ENCODE data around the gene NCR3LG1.

NCR3LG1 gene

GRCh38 chr11:17369684-17370243 lies 18.2 kb downstream of the NCR3LG1 start:
- no peak for DNase-seq (ENCODE audit: low spot score)

GRCh38 chr11:17371614-17372013 lies 20.0 kb downstream of the NCR3LG1 start:
- no peak for DNase-seq (ENCODE audit: low spot score)

- no peak for DNase-seq (ENCODE audit: low spot score)
These were observed 23.9 kb downstream of the NCR3LG1 start for GRCh38 chr11:17375547-17375946.

- no peak for DNase-seq (ENCODE audit: low spot score)
These were observed 24.9 kb downstream of the NCR3LG1 start for GRCh38 chr11:17376493-17376892.

GRCh38 chr11:17378655-17379054 lies 27.1 kb downstream of the NCR3LG1 start:
- DNase-seq (ENCODE audit: low spot score): no peak

- no peak for DNase-seq (ENCODE audit: low spot score)
These were observed 28.0 kb downstream of the NCR3LG1 start for GRCh38 chr11:17379383-17380180.

- no peak for DNase-seq (ENCODE audit: low spot score)
These were observed 29.6 kb downstream of the NCR3LG1 start for GRCh38 chr11:17381156-17381555.

- no peak for DNase-seq (ENCODE audit: low spot score)
These were observed 30.6 kb downstream of the NCR3LG1 start for GRCh38 chr11:17382046-17382728.

- no peak for DNase-seq (ENCODE audit: low spot score)
These were observed 31.9 kb downstream of the NCR3LG1 start for GRCh38 chr11:17383461-17383860.

GRCh38 chr11:17384002-17384511 lies 32.5 kb downstream of the NCR3LG1 start:
- DNase-seq (ENCODE audit: low spot score): peak; percentile 76

GRCh38 chr11:17385492-17385891 lies 33.9 kb downstream of the NCR3LG1 start:
- no peak for DNase-seq (ENCODE audit: low spot score)

GRCh38 chr11:17385926-17386325 lies 34.3 kb downstream of the NCR3LG1 start:
- DNase-seq (ENCODE audit: low spot score): no peak

GRCh38 chr11:17386331-17387084 lies 34.9 kb downstream of the NCR3LG1 start:
- peak; percentile 76 for DNase-seq (ENCODE audit: low spot score)

- DNase-seq (ENCODE audit: low spot score): no peak
These were observed 35.7 kb downstream of the NCR3LG1 start for GRCh38 chr11:17387254-17387653.

- no peak for DNase-seq (ENCODE audit: low spot score)
These were observed 36.2 kb downstream of the NCR3LG1 start for GRCh38 chr11:17387811-17388210.

- DNase-seq (ENCODE audit: low spot score): peak; percentile 46
These were observed 37.1 kb downstream of the NCR3LG1 start, which contains the start of gene KCNJ11 for GRCh38 chr11:17388609-17389210. Gene KCNJ11 (minus strand): TSS chr11:17388659. CDS start chr11:17388091, 568 bp downstream.

GRCh38 chr11:17389211-17389956 lies 37.8 kb downstream of the NCR3LG1 start:
- peak; percentile 94 for DNase-seq (ENCODE audit: low spot score)

- DNase-seq (ENCODE audit: low spot score): peak; percentile 50
These were observed 38.5 kb downstream of the NCR3LG1 start for GRCh38 chr11:17389957-17390649.

- no peak for DNase-seq (ENCODE audit: low spot score)
These were observed 40.1 kb downstream of the NCR3LG1 start for GRCh38 chr11:17391493-17392355.

Measured in D341Med (cell line).